Retinal pigment epithelial cell (primary cell): ENCODE data around the gene TMEM198.

ENCODE experiments used
- DNase-seq: peaks from one replicate; pipeline ENCODE4 v3.0.0-alpha.2; 2010; ENCODE audit warnings: low read depth
- H3K4me3 ChIP-seq: 2 replicates; pipeline ENCODE4 v1.5.1; 2011; ENCODE audit warnings: mild to moderate bottlenecking, low read length, control low read depth, moderate library complexity
- TF ChIP-seq, protein P1 (sequence below): conservative IDR thresholded peaks from 2 replicates; pipeline ENCODE4 v1.5.1; 2011; ENCODE audit warnings: low read depth, low read length, control low read depth, inconsistent platforms

Gene TMEM198

DNA sequence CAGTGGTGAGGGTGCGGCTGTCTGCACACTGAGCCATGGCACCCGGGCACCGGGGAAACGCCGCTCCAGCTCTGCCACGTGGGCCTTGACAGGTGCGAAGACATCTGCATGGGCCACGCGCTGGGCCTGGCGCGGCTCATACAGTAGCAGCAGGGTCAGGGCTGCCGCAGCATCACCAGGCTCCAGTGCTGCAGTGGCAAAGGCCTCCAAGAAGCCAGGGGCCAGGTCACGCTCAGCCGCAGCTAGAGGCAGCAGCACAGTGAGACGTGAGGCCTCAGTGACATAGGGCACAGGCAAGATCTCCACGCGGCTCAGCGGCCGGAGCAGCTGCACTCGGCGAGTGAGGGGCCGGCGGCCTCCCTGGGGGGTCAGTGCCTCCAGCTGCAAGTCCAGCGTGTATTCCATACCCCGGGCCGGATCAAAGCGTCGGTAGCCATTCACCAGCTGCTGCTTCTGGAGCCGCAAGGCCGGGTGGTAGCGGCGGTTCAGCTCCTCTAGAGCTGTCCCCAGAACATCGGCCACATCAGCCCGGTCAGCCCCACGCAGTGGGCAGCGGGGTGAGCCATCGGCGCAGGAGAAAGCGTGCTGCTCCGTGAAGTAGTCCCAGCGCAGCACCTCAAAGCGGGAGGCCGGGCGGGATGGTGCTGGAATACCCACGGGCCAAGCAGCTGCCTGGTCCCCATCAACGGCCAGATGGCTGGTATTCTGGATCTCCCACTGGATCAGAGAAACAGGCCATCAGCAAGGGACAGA is 3.7 kb upstream of the TMEM198 start:
- no peak for DNase-seq
- TF ChIP-seq, protein P1, sequence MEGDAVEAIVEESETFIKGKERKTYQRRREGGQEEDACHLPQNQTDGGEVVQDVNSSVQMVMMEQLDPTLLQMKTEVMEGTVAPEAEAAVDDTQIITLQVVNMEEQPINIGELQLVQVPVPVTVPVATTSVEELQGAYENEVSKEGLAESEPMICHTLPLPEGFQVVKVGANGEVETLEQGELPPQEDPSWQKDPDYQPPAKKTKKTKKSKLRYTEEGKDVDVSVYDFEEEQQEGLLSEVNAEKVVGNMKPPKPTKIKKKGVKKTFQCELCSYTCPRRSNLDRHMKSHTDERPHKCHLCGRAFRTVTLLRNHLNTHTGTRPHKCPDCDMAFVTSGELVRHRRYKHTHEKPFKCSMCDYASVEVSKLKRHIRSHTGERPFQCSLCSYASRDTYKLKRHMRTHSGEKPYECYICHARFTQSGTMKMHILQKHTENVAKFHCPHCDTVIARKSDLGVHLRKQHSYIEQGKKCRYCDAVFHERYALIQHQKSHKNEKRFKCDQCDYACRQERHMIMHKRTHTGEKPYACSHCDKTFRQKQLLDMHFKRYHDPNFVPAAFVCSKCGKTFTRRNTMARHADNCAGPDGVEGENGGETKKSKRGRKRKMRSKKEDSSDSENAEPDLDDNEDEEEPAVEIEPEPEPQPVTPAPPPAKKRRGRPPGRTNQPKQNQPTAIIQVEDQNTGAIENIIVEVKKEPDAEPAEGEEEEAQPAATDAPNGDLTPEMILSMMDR, result no peak
- no peak overlapping the region for H3K4me3 ChIP-seq

DNA sequence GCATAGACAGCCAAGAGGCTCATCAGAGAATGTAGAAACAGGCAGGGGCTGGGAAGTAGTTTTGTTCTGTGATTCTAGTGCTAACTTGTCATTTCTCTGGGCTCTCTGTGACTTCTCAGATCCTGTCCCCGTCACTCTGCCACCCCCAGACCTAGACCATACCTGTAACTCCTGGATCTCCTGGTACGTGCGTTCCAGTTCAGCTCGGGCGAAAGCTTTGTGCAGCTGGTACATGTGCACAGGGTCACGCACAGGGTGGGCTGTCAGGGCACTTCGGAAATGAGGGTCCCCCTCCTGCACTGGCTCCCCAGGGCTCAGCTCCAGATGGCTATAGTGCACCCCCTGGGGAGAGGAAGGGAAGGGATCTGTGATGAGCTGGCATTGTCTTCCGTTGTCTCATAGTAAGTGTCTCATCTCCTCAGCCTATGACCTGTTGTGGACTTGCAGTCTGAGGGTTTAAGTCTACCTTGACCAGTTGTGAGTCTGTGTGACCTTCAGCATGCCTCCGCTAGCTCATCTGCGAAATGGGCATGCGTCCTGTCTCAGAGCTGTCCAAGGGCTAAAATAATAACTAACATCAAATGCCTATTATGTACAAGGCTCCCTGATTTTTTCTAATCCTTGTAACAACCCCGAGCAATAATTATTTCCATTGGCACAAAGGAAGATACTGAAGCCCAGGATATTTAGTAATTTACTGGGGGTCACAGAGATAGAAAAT is 2.9 kb upstream of the TMEM198 start:
- TF ChIP-seq, protein P1, result no peak
- H3K4me3 ChIP-seq, result no peak overlapping the region
- DNase-seq, result no peak

DNA sequence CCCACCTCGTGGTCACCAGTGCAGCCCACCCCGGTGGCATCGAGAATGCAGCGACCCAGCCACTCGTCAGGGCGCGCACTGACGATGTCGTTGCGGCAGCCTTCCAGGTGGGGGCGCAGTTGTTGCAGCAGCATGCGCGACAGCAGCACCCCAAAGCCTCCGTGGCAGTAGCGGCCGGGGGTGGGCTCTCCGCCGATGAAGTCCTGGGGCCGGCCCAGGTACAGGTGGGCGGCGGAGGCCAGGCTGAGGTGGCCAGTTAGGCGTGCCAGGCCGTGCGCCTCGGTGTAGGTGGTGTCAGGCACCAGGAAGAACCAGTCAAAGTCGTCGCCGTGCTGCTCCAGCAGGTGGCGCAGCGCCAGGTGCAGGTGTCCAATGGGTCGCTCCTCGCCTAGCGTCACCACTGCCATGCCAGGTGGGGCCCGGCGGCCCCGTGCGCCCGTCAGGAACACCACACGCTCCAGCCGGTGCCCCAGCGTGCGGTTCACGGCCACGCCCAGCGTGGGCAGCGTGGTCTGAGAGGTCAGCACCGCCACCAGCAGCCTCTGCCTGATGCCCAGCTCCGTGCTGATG is 2.1 kb upstream of the TMEM198 start:
- DNase-seq, result no peak
- peak overlapping the region; percentile 82 for H3K4me3 ChIP-seq
- TF ChIP-seq, protein P1, result peak; percentile 87

DNA sequence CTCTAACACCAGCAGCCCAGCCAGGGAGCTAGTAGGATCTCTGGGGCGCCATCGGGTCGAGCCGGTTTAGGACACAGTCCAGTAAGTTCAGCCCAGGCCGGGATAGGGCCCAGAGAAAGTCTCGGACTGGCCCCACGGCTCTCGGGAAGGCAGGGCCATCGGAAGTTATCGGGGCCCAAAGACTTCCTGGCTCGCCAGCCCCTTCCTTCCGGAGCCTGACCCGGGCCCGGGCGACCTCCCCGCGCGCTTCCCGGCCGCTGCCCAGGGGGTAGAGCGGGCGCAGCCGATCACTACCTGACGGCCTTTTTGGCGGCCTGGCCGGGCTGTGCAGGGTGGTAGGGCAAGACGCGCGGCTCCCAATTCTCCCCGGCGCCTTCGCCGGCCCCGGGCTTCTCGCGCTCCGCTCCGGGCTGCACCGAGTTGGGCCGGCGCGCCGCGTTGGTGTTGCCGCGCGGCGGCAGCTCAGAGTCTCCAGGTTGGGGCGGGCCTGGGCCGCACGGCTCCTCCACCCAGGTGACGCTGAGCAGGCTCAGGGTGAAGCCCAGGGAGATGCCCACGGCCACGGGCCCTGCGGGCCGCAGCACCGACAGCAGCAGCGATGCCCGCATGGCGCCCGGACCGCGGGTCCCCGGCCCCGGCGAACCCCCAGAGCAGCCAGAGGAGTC is 765 bp upstream of the TMEM198 start:
- H3K4me3 ChIP-seq, result peak overlapping the region; percentile 82
- no peak for DNase-seq
- TF ChIP-seq, protein P1, result no peak

DNA sequence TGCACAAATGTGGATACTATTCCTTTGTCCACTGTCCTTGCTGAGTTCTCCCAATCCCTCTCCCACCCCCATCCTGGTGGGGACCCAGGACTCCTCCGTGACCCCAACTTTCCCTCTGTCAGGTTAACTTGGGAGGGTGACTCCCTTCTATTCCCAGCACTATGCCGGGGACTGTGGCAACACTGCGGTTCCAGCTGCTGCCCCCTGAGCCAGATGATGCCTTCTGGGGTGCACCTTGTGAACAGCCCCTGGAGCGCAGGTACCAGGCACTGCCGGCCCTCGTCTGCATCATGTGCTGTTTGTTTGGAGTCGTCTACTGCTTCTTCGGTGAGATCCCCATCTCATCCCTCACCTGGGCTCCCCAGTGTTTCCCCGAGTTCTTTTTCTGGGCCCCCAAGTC is 739 bp downstream of the TMEM198 start:
- TF ChIP-seq, protein P1, result no peak
- DNase-seq, result no peak
- peak overlapping the region; percentile 82 for H3K4me3 ChIP-seq

DNA sequence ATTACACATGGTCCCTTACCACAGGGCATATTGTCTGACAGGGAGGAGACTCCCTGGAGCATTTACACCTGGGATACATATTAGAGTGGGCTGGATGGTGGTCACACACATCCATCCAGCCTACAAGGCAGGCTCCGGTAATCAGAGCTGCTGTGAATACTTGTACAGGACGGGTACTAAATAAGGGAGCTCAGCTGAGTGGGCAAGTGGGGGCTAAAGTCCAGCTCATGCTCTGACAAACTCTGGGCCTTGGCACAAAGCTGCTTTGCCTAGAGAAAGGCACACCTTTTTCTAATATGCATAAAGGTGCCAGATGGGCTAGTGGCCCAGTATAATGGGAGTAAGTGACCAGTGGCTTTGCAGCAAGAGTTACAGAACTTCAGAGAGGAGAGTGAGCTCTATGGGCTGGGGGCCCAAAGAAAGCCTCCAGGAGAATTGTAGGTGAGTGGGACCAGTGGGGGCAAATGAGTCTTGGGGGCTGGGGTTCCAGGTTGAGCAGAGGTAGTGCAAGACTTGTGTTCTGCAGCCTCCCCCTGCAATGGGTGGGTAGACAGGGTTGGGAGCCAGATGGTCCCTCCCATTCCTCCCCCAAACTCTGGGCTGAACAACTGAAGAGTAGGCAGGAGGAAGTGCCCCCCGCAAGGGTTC is 1.6 kb downstream of the TMEM198 start:
- TF ChIP-seq, protein P1, result no peak

More for the DNA sequence above, 1.6 kb downstream of the TMEM198 start:
- H3K4me3 ChIP-seq, result no peak overlapping the region
- DNase-seq, result no peak
